ENCODE measurements around the gene LRRK2.

LRRK2 gene

GRCh38 chr12:40335991-40336390 is 111.2 kb downstream of the LRRK2 start:
- no peak for TF ChIP-seq POLR2AphosphoS5 (IDR thresholded peaks at IDR 0.05; ENCODE audit: low read depth, low read length)
- no peak for TF ChIP-seq SIN3A (IDR thresholded peaks at IDR 0.05; ENCODE audit: borderline replicate concordance, insufficient read depth, low read length)
- TF ChIP-seq TAF1 (IDR thresholded peaks at IDR 0.05; ENCODE audit: borderline replicate concordance, insufficient read depth, low read length) = no peak
- no peak for TF ChIP-seq FOXP2 (optimal IDR thresholded peaks at IDR 0.05; ENCODE audit: borderline replicate concordance, extremely low read depth, extremely low read length, insufficient read depth)
- TF ChIP-seq REST (IDR thresholded peaks at IDR 0.05; ENCODE audit: insufficient read depth in 1 of 2, low read depth in 2 of 2, low read length in 2 of 2) = no peak

- TF ChIP-seq FOXP2 (optimal IDR thresholded peaks at IDR 0.05; ENCODE audit: borderline replicate concordance, extremely low read depth, extremely low read length, insufficient read depth) = no peak
Observed at GRCh38 chr12:40336573-40337199, 111.9 kb downstream of the LRRK2 start.

- no peak for TF ChIP-seq FOXP2 (optimal IDR thresholded peaks at IDR 0.05; ENCODE audit: borderline replicate concordance, extremely low read depth, extremely low read length, insufficient read depth)
- TF ChIP-seq SIN3A (IDR thresholded peaks at IDR 0.05; ENCODE audit: borderline replicate concordance, insufficient read depth, low read length) = no peak
- TF ChIP-seq POLR2AphosphoS5 (IDR thresholded peaks at IDR 0.05; ENCODE audit: low read depth, low read length) = no peak
- no peak for TF ChIP-seq TAF1 (IDR thresholded peaks at IDR 0.05; ENCODE audit: borderline replicate concordance, insufficient read depth, low read length)
- TF ChIP-seq REST (IDR thresholded peaks at IDR 0.05; ENCODE audit: insufficient read depth in 1 of 2, low read depth in 2 of 2, low read length in 2 of 2) = no peak
Observed at GRCh38 chr12:40338071-40338470, 113.3 kb downstream of the LRRK2 start.

- TF ChIP-seq TAF1 (IDR thresholded peaks at IDR 0.05; ENCODE audit: borderline replicate concordance, insufficient read depth, low read length) (no peak), FOXP2 (optimal IDR thresholded peaks at IDR 0.05; ENCODE audit: borderline replicate concordance, extremely low read depth, extremely low read length, insufficient read depth) (no peak), POLR2AphosphoS5 (IDR thresholded peaks at IDR 0.05; ENCODE audit: low read depth, low read length) (no peak), REST (IDR thresholded peaks at IDR 0.05; ENCODE audit: insufficient read depth in 1 of 2, low read depth in 2 of 2, low read length in 2 of 2) (no peak), SIN3A (IDR thresholded peaks at IDR 0.05; ENCODE audit: borderline replicate concordance, insufficient read depth, low read length) (no peak)
Observed at GRCh38 chr12:40338621-40339020, 113.8 kb downstream of the LRRK2 start.

- TF ChIP-seq FOXP2 (optimal IDR thresholded peaks at IDR 0.05; ENCODE audit: borderline replicate concordance, extremely low read depth, extremely low read length, insufficient read depth) (no peak), POLR2AphosphoS5 (IDR thresholded peaks at IDR 0.05; ENCODE audit: low read depth, low read length) (no peak; the same call in 1 of the 2 replicates), TAF1 (IDR thresholded peaks at IDR 0.05; ENCODE audit: borderline replicate concordance, insufficient read depth, low read length) (no peak), SIN3A (IDR thresholded peaks at IDR 0.05; ENCODE audit: borderline replicate concordance, insufficient read depth, low read length) (no peak), REST (IDR thresholded peaks at IDR 0.05; ENCODE audit: insufficient read depth in 1 of 2, low read depth in 2 of 2, low read length in 2 of 2) (no peak)
Observed at GRCh38 chr12:40342010-40342409, 117.2 kb downstream of the LRRK2 start.
